Superior temporal gyrus (tissue), 1 donor: Measurements from ENCODE around the gene VAV3.
A peak's percentile ranks its signal among the peaks of the same experiment; 100 is the strongest.

ENCODE experiments used
- DNase-seq: peaks from one replicate; pipeline ENCODE4 v3.0.0-alpha.2; 2016; ENCODE audit errors: extremely low spot score

VAV3 gene

GRCh38 chr1:107840725-107841124 is 124.3 kb downstream of the VAV3 start:
- no peak for DNase-seq

- no peak for DNase-seq
Observed at GRCh38 chr1:107838056-107838455, 126.9 kb downstream of the VAV3 start.

GRCh38 chr1:107835151-107835670 is 129.8 kb downstream of the VAV3 start:
- no peak for DNase-seq

- DNase-seq: no peak
Observed at GRCh38 chr1:107833061-107833460, 131.9 kb downstream of the VAV3 start.

- DNase-seq: no peak
Observed at GRCh38 chr1:107831921-107832320, 133.1 kb downstream of the VAV3 start.

GRCh38 chr1:107830526-107830925 is 134.5 kb downstream of the VAV3 start:
- DNase-seq: no peak

- DNase-seq: no peak
Observed at GRCh38 chr1:107830075-107830474, 134.9 kb downstream of the VAV3 start.

- DNase-seq: peak; percentile 42
Observed at GRCh38 chr1:107829036-107829770, 135.8 kb downstream of the VAV3 start.

- DNase-seq: no peak
Observed at GRCh38 chr1:107824946-107825345, 140.0 kb downstream of the VAV3 start.

- DNase-seq: no peak
Observed at GRCh38 chr1:107821340-107821739, 143.6 kb downstream of the VAV3 start.

- no peak for DNase-seq
Observed at GRCh38 chr1:107820801-107821200, 144.2 kb downstream of the VAV3 start.

GRCh38 chr1:107817935-107818334 is 147.0 kb downstream of the VAV3 start:
- DNase-seq: no peak

- no peak for DNase-seq
Observed at GRCh38 chr1:107817206-107817605, 147.8 kb downstream of the VAV3 start.

GRCh38 chr1:107810291-107810951 is 154.6 kb downstream of the VAV3 start:
- no peak for DNase-seq

- DNase-seq: no peak
Observed at GRCh38 chr1:107807855-107808254, 157.1 kb downstream of the VAV3 start.

GRCh38 chr1:107807405-107807804 is 157.6 kb downstream of the VAV3 start:
- no peak for DNase-seq

GRCh38 chr1:107806902-107807301 is 158.1 kb downstream of the VAV3 start:
- no peak for DNase-seq

GRCh38 chr1:107804741-107805140 is 160.2 kb downstream of the VAV3 start:
- no peak for DNase-seq

- DNase-seq: no peak
Observed at GRCh38 chr1:107804134-107804533, 160.8 kb downstream of the VAV3 start.

- no peak for DNase-seq
Observed at GRCh38 chr1:107803579-107803978, 161.4 kb downstream of the VAV3 start.

GRCh38 chr1:107802654-107803053 is 162.3 kb downstream of the VAV3 start:
- no peak for DNase-seq

GRCh38 chr1:107795994-107796393 is 169.0 kb downstream of the VAV3 start:
- no peak for DNase-seq

GRCh38 chr1:107795441-107795840 is 169.5 kb downstream of the VAV3 start:
- DNase-seq: no peak
